Panc1 (cell line): ENCODE data around the gene KLK7.

Source experiments
- CTCF ChIP-seq: fragments of 450-650 bp; IDR thresholded peaks from 2 replicates; pipeline ENCODE4 v1.5.1; 2017; ENCODE audit warnings: mild to moderate bottlenecking
- POLR2AphosphoS5 ChIP-seq: IDR thresholded peaks from 2 replicates; pipeline ENCODE4 v1.6.1; 2012; ENCODE audit warnings: mild to moderate bottlenecking, low read depth, low read length, moderate library complexity
- REST ChIP-seq, 2 experiments: IDR thresholded peaks; 2 replicates each; pipeline ENCODE4 v1.6.1; 2011 to 2012; ENCODE audit warnings: low read depth in 2 of 2, control low read depth in 1 of 2, low read length in 1 of 2, mild to moderate bottlenecking in 1 of 2, moderate library complexity in 1 of 2; ENCODE audit not compliant: insufficient read depth in 1 of 2
- SIN3A ChIP-seq: IDR thresholded peaks from 2 replicates; pipeline ENCODE4 v1.6.1; 2012; ENCODE audit warnings: low read depth, mild to moderate bottlenecking, low read length, moderate library complexity, borderline replicate concordance; ENCODE audit not compliant: insufficient read depth

- TF ChIP-seq POLR2AphosphoS5 (no peak), CTCF (no peak), SIN3A (no peak), REST (IDR thresholded peaks at IDR 0.05; ENCODE audit: insufficient read depth in 1 of 2, low read depth in 2 of 2, low read length in 1 of 2) (no peak)
Measured at GRCh38 chr19:51024924-51025323, 41.2 kb upstream of the KLK7 start.
